GM12892 (cell line): Measurements from ENCODE around the gene GIPC2.

ENCODE experiments used
- POLR2A ChIP-seq: IDR thresholded peaks from 2 replicates; pipeline ENCODE4 v1.6.1; 2011; ENCODE audit warnings: low read depth, low read length, control low read depth
- POLR2AphosphoS5 ChIP-seq: IDR thresholded peaks from 2 replicates; pipeline ENCODE4 v1.6.1; 2011; ENCODE audit warnings: low read depth, low read length, control low read depth
- TAF1 ChIP-seq: IDR thresholded peaks from 2 replicates; pipeline ENCODE4 v1.6.1; 2011; ENCODE audit warnings: low read depth, mild to moderate bottlenecking, control low read depth, low read length, borderline replicate concordance

- TF ChIP-seq POLR2A (no peak), POLR2AphosphoS5 (no peak), TAF1 (no peak)
Observed at GRCh38 chr1:78177708-78178270, 132.0 kb downstream of the GIPC2 start.
